ENCODE measurements around the gene LOX.

- TF ChIP-seq EZH2 (IDR thresholded peaks at IDR 0.05; ENCODE audit: borderline replicate concordance, insufficient read depth, low read length, poor library complexity, severe bottlenecking) (no peak), CTCF (IDR thresholded peaks at IDR 0.05; ENCODE audit: poor library complexity, severe bottlenecking) (no peak), POLR2AphosphoS5 (IDR thresholded peaks at IDR 0.05) (no peak), TAF1 (IDR thresholded peaks at IDR 0.05; ENCODE audit: low read depth) (no peak), SMC3 (conservative IDR thresholded peaks at IDR 0.05; ENCODE audit: poor library complexity) (no peak), RAD21 (conservative IDR thresholded peaks at IDR 0.05) (no peak)
Observed at GRCh38 chr5:122051569-122051968, 26.5 kb downstream of the LOX start.

Measured in neural cell (in vitro differentiated cells).